NCI-H1417 (cell line): ENCODE results near the gene DCST1.
A peak's percentile ranks its signal among the peaks of the same experiment; 100 is the strongest.

ENCODE experiments used
- DNase-seq, 3 experiments: peaks; one replicate each; lab custom pipeline; 2025; lab: John Stamatoyannopoulos, UW

The DCST1 gene

DNA sequence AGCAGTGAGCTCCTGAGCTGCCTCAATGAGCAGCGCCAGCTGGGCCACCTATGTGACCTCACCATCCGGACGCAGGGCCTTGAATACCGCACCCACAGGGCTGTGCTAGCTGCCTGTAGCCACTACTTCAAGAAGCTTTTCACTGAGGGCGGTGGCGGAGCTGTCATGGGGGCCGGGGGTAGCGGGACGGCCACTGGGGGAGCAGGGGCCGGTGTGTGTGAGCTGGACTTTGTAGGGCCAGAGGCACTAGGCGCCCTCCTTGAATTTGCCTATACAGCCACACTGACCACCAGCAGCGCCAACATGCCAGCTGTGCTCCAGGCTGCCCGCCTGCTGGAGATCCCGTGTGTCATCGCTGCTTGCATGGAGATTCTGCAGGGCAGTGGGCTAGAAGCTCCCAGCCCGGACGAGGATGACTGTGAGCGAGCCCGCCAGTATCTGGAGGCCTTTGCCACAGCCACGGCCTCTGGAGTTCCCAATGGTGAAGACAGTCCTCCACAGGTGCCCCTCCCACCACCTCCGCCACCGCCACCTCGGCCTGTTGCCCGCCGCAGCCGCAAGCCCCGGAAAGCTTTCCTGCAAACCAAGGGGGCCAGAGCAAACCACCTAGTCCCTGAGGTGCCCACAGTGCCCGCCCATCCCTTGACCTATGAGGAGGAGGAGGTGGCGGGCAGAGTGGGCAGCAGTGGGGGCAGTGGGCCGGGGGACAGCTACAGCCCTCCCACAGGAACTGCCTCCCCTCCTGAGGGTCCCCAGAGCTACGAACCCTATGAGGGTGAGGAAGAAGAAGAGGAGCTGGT is 18.7 kb upstream of the DCST1 start:
- DNase-seq = no peak

DNA sequence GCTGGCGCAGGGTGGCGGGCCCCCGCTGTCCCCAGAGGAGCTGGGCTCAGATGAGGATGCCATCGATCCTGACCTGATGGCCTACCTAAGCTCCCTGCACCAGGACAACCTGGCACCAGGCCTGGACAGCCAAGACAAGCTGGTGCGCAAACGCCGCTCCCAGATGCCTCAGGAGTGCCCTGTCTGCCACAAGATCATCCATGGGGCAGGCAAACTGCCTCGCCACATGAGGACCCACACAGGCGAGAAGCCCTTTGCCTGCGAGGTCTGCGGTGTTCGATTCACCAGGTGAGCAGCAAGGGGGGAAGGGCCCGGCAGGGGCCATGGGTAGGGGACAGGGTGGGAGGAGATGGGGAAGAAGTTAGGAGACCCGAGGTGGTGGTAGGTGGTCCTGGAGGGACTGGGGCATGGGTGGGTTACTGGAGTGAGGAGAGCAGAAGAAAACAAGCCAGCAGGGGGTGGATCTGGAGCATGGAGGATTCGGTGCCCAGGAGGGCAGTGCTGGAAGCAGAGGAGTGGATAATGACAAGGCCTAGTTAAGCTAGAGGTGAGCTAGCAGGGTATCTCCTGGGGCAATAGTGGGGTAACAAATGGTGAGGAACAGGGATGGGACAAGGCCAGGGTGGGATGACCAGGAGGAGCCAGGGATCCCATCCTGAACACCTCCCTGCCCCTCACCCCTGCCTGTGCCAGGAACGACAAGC is 17.9 kb upstream of the DCST1 start:
- no peak for DNase-seq

DNA sequence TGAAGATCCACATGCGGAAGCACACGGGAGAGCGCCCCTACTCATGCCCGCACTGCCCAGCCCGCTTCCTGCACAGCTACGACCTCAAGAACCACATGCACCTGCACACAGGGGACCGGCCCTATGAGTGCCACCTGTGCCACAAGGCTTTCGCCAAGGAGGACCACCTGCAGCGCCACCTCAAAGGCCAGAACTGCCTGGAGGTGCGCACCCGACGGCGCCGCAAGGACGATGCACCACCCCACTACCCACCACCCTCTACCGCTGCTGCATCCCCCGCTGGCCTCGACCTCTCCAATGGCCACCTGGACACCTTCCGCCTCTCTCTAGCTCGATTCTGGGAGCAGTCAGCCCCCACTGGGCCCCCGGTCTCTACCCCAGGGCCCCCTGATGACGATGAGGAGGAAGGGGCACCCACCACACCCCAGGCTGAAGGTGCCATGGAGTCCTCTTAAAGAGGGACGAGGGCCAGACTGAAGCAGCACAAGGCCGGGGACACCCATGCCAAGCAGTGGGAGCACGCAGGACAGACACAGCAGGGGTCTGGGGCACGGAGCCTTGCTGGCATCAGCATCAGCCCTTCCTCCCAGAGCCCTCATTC is 17.3 kb upstream of the DCST1 start:
- DNase-seq = no peak

DNA sequence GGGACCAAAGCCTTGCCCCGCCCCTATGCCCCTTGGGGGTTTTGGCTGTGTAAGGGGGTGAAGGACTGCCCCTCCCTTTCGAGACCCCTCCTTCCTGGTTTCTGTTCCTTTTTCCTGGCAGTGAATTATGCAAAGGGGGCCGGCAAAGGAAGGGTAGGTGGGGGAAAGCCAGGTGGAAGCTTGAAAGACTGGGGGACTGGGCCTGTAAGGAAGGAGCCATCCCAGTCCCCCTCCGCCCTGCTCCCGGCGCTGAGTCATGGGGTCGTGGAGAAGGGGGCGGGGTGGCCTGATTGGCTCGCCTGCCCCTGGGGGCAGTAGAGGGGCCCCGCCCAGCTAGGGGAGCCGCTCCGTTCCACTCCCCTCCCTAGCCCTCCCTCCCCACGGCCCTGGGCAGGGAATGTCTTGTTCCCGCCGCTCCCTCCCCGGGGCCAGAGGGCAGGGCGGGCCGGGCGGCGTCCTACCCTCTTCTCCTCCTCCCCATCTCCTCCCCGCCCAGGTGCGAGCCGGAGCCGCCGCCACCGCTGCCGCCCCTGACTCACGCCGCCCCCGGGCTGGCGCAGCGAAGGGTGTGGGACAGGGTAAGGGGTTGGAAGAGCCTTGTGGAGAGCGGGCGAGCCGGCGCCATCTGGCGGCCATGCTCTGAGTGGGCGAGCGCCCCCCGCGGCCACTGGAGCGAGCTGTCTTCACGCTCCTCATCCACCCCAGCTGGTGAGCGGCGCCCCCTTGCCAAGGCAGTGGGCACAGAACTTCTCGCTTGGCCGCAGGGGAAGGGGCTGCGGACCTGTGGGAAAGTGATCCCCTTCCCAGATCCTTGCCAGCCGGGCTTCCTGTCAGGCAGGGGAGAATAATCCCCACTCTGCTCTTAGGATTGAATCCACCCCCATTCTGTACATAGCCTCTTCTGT is 16.3 kb upstream of the DCST1 start:
- peak; percentile 38 to 89 (median 65) for DNase-seq

DNA sequence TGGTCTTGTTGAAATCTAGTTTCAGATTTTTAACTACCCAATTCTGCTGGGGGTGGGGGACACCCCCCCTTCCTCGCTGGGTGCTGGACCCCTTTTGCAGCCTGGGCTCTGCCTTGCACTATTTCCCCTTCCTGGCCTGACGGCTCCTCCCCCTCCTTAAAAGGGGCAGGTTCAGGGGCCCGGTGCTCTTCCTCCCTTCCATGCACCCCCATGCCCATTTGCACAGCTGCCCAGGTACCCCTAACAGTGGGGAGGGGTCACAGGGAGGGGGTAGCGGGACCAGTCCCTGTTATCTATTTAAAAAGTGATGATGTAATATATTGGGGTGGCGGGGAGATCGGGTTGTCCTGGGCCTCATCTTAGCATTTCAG is 15.7 kb upstream of the DCST1 start:
- DNase-seq = no peak

DNA sequence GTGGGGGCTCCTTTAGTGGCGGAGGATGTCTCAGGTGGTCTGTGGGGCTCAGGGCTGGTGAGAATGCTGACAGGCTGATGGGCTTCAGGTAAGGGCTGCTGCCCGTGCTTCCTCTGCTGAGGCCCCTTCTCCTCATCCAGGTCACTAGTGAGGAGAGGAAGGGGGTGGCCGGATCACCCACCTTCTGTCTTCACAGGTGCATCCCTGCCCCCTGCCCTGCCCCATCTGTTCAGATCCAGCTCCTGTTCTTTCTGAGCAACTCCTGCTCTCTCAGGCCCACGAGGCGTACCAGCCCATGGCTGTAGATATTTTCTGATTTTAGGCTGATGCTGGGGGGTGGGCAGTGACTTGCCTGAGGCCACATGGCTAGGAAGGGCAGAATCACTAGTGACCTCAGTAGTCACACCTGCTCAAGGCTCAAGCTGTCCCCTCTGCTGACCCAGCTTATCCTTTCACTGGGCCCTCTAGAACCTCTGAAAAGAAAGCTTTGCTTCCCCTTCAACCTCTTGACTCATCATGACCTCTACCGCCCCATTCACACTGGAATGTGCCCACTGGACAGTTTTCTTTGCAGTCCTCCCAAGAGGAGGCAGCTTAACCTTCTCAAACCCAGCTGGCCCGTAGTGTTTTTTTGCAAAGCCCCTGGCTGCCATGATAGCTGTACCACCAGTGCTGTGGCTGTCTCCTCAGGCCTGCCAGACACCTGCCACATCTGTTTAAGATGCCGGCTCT is 14.8 kb upstream of the DCST1 start:
- no peak for DNase-seq

DNA sequence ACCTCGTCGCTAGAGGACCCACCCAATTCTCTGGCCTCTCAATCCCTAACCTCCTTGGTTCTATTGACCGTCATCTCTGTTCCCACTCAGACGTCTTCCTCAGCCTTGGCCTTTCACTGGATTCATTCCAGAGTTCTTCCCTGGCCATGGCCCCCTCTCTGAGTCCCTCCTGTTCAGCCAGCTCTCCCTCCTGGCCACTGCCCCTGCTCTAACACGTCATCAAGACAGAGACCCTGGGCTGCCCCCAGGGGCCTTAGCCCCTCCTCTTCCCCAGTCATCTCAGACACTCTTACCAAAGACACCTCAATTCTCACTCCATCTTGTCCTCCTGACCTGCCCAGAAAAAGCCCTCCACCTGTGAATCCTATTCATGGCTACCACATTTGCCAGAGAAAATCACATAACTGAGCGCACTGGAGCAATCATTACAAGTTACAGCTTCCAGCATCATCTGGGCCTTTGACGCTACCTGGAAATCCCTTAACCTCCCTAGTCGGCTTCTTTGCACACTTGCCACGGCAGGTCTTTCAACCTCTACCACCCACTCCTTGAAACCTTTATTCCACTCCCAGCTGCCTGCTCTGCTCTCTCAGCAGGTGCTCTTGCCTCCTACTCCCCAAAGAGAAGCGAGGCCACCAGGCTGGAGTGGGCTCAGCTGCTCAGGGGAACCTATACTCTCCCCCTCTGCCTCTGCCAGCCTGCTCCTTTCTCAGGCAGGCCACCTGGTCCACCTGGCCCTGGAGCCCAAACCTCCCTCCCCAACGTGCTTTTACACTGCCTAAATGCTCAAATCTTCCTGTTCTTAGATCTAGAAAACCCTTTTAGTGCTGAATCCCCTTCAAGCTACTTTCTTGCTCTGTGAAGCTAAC is 14.0 kb upstream of the DCST1 start:
- peak in 1 of 3 experiments; percentile 47 for DNase-seq

DNA sequence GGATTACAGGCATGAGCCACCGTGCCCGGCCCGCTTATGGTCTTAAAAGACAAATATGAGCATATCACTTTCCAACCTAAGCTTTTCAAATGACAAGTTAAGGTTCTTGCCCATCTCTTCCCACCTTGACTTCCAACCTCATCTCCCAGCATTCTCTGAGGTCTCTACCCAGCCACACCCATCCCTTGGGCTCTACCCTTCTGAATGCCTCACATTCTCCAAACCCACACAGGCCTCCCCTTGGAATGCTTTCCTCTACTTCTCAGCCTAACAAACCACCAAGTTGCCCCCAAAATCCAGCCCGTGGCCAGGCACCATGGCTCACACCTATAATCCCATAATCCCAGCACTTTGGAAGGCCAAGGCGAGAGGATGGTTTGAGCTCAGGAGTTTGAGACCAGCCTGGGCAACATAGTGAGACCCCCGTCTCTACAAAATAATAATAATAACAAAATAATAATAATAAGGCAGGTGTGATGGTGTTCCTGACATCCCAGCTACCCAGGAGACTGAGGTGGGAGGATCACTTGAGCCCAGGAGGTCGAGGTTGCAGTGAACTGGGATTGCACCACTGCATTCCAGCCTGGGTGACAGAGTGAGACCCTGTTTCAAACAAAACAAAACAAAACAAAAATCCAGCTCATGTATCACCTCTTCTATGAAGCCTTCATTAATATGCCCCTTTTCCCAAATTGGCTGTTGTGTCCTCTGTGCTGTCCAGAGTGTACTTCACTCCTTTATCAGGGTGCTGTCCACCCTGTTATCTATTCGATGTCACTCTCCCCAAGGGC is 11.3 kb upstream of the DCST1 start:
- no peak for DNase-seq

DNA sequence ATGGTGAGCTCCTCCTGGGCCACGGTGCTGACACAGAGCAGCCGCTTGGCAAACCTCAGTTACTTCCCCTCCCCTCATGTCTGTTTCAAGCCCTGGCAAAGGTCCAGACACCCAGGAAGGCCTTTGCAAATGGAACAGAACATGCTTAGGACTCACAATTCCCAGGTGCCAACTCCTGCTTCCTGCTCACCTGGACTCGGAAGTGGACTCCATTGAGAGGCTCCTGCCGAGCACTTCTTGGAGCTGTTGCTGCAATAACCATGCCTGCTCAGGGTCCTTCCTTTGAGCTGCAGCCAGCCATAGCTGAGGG is 10.7 kb upstream of the DCST1 start:
- DNase-seq = peak in 2 of 3 experiments; percentile 48 to 70

DNA sequence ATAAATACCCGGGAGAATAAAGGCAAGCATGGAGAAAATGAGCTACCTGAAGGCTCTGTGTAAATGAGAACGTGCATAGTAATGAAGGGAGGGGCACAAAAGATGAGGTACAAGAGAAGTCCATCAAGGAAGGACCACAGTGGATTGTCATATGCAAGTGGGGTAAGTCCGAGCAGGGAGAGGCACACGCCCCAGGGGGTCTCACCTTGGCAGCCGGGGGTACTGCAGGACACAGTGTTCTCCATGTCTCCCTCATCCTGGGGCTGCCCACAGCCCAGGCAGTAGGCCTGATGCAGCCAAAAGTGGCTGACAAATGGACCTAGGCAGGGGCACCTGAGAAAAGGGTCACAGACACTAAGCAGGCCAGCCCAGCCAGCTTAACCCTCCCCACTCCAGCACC is 10.0 kb upstream of the DCST1 start:
- DNase-seq = no peak

DNA sequence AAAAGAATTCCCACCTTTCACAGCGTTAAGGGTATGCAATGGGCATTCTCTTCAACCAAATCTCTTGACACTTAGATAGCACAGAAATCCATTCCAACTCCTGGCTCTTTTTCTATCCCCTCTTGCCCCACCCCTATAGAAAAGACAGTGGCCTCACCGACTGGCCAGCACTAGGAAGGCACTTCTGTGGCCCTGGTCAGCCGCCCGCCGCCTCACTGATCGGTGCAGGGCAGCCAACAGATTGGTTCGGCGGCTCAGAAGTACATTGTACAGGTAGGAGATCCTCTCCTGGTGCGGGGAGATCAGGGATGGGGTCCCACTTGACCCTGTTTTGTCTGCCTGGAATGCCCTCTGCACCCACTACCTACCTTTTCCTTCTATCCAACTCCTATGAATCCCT is 9.3 kb upstream of the DCST1 start:
- DNase-seq = no peak

DNA sequence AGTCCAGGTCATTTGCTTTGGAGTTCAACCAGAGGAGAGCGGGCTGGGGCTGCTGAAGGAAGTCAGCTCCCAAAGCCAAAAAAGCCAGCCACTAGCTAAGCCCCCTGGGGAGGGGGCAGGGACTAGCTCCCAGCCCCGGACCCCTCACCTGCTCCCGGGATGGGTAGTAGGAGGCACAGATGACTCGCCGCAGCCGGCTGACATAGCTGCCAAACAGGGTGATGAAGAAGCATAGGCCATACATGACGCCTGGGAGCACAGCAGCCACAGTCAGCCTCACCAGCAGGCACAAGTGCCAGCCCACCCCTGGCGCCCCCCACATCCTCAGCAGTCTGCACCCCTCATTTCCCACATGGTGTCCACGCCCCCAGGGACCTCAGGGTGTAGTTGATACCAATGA is 7.5 kb upstream of the DCST1 start:
- no peak for DNase-seq

DNA sequence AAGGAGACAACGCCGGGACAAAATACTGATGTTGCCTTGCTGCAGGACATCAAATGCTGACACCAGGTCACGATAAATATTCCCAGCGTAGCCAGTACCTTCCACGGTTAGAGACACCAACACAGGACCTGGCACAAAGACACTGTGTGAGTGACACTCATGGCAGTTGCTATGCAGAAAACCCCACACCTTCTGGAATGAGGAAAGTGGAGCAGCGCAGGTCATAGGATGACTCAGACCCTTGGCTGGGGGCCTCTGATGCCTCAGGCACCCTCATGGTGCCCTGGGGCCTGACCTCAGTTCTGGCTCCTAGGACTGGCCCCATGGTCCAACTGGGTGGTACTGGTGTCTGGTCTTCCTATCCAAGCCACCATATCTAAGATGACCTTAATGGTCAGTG is 7.0 kb upstream of the DCST1 start:
- DNase-seq = no peak

DNA sequence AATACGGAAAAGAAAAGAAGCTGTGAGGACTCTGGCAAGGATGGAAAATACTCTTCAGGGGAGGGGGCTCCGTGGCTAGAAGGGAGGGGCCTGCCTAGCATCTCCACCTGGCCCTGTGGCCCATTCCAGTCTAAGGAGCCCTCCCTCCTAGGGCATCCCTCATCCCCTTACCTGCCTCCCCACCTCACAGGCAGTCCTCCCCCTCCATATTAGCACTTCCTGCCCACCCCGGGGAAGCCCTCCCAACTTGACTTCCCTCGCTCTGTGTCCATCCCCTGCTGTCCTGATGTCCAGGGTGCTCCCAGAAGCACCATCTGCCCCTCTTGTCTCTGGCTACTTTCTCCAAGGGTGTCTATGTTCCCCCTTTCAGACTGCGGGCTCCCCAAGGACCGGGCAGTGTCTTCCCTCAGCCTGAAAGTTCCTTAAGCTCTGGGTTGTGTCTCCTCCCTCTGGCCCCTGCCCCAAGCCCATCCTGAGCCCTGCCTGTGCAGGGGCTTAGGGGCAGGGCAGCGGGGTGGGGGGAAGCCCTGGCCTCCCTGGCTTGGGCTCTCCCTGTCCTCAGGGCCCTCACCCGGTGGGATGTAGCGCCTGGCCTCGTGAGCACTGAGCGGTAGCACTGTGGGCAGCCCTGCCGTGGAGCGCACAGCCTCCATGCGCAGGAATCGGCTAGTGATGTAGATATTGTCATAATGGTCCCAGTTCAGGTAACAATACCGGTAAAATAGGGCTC is 3.9 kb upstream of the DCST1 start:
- DNase-seq = no peak

DNA sequence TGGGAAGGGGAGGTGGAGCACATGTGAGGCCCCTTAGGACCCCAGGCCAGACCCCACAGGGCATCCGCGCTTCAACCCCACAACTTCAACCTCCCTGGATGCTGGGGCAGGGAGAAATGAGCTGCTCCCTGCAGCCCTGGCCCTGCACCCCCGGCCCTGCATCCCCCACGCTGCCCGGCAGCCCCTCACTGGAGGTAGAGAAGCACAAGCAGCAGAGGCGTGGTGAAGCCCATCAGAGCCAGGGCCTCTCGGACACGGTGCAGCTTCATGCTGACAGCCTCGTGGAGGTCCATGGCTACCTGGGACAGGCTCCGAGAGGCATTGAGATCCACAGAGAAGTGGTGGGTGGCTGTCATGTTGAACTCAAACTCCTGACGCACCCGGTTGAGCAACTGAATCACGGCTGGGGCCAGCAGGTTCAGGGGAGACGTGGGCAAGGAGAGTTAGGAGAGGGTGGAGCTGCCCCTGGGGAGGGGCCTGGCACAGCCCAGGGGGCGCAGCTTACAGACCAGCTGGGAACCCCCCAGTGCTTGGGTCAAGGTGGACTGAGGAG is 3.3 kb upstream of the DCST1 start:
- no peak for DNase-seq

DNA sequence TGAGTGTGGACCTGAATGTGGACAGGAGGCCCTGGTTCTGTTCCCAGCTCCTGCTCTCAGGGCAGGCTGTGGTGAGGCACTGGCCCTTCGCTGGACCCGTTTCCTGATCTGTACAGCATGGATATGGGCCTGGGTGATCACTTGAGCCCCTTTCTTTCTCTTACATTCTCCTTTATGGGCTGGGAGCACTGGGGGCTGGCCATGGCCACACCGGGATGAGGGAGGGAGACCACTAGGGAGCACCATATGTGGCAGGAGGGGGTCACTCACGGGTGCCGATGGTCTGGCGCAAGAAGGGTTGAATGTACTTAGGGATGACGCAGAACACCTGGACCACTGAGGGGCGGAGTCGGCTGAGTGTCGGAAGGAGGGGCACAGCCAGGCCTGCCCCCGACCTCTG is 2.7 kb upstream of the DCST1 start:
- DNase-seq = no peak

DNA sequence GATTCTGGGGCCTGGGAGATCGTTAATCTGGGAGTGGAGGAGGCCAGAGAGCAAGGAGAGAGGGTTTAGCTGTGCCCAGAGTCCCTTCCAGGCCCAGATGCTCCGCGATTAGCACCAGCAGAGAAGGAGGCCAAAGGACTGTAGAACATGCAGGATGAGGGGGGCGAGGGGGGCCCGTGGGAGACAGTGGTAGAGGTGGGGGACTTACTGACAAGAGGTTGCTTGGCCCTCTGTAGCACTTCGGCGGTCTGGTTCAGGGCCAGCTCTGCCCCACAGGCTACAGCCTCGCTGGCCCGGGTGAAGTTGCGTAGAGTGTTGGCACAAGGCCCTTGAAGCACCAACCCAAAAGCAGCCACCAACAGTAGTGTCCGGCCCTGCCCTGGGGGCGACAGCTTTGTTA is 738 bp upstream of the DCST1 start:
- no peak for DNase-seq

DNA sequence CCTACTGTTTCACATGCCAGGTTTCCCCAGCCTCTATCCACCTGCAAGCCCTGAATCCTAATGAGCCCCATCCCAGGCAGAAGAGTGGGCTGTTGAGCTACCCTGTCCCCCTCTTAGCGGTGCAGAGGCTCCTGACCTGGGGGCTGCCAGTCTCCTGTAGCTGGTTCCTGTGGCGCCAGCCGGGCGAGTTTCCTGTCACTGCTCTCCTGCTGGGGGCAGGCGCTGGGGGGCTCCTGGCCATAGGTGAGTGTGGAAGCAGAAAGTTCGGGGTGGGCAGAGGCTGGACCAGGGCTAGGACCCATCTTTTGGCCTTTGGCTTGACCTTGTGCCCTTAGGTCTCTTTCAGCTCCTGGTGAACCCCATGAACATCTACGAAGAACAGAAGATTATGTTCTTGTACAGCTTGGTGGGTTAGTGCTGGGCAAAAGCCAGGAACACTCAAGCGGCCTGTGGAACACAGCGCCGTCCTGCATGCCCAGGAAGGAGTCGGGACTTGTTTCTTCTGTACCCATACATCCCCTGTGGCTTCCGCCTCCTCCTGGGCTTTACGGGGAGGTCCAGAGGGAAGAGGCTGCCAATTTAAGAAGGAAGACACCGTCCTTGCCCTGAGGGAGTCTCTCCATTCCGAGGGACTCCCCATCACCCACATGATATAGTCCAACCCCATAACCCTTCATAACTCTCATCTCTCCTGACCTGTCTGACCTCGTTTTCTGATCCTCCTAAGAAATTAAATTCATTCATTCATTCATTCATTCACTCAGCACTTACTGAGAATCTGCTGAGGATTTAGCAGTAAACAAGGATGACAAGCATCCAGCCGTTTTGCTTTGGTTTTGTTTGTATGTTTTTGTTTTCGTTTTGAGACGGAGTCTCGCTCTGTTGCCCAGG is 939 bp downstream of the DCST1 start:
- no peak for DNase-seq
